ENCODE data around the gene CHGA. TPM values are rescaled to one million over a fixed set of nuclear protein-coding genes. Genes with fewer than 3 reads are reported as not detected.

The CHGA gene
- total and polyA plus RNA-seq, 4 donors, result 0.05 TPM; not detected in 3

GRCh38 chr14:92953526-92953925, 30.6 kb downstream of the CHGA start:
- 89% methylated on average over 6 of the region's 6 CpGs for WGBS
- peaks cover 6 to 51% (median 7%) of the 10 kb centered on the region in 4 donors for H3K36me3 ChIP-seq (ENCODE audit: control insufficient read depth in 4 of 4, insufficient read depth in 3 of 4, low read depth in 1 of 4, low read length in 3 of 4)
- no peak overlapping the region for H3K9ac ChIP-seq (ENCODE audit: low read depth in 1 of 2, low read length in 2 of 2)
- H3K9me3 ChIP-seq (ENCODE audit: control insufficient read depth in 4 of 4, low read length in 3 of 4), result no peaks in the 10 kb centered on the region
- no peak for TF ChIP-seq JUND (IDR thresholded peaks at IDR 0.05)
- no peak for TF ChIP-seq GABPA (IDR thresholded peaks at IDR 0.05 in 1 of 2, conservative IDR thresholded peaks at IDR 0.05 in 1 of 2)
- TF ChIP-seq HNF4G (IDR thresholded peaks at IDR 0.05), result no peak
- TF ChIP-seq NR2F2 (IDR thresholded peaks at IDR 0.05), result no peak
- no peak for TF ChIP-seq HNF4A (conservative IDR thresholded peaks at IDR 0.05)
- TF ChIP-seq FOXA2 (IDR thresholded peaks at IDR 0.05), result no peak
- TF ChIP-seq TAF1 (conservative IDR thresholded peaks at IDR 0.05), result no peak
- no peak for TF ChIP-seq SP1 (IDR thresholded peaks at IDR 0.05)
- H3K4me3 ChIP-seq (ENCODE audit: low read depth in 1 of 3, low read length in 3 of 3), result no peak overlapping the region
- no peaks in the 10 kb centered on the region for H3K27me3 ChIP-seq (ENCODE audit: control insufficient read depth in 4 of 4, insufficient read depth in 4 of 4, low read length in 3 of 4)
- no peaks in the 10 kb centered on the region for H3K4me1 ChIP-seq (ENCODE audit: control insufficient read depth in 4 of 4, insufficient read depth in 4 of 4, low read length in 3 of 4)
- no peak for DNase-seq (ENCODE audit: low spot score)
- no peak overlapping the region for H3K27ac ChIP-seq (ENCODE audit: low read depth in 1 of 2, low read length in 2 of 2)

- Histone ChIP-seq H3K9ac (ENCODE audit: low read depth in 1 of 2, low read length in 2 of 2) (no peak overlapping the region), H3K27ac (ENCODE audit: low read depth in 1 of 2, low read length in 2 of 2) (no peak overlapping the region), H3K4me3 (ENCODE audit: low read depth in 1 of 3, low read length in 3 of 3) (no peak overlapping the region), H3K36me3 (ENCODE audit: control insufficient read depth in 4 of 4, insufficient read depth in 3 of 4, low read depth in 1 of 4, low read length in 3 of 4) (peaks cover 3 to 56% (median 6%) of the 10 kb centered on the region in 4 donors), H3K9me3 (ENCODE audit: control insufficient read depth in 4 of 4, low read length in 3 of 4) (no peaks in the 10 kb centered on the region), H3K27me3 (ENCODE audit: control insufficient read depth in 4 of 4, insufficient read depth in 4 of 4, low read length in 3 of 4) (no peaks in the 10 kb centered on the region), H3K4me1 (ENCODE audit: control insufficient read depth in 4 of 4, insufficient read depth in 4 of 4, low read length in 3 of 4) (no peaks in the 10 kb centered on the region)
- no peak for DNase-seq (ENCODE audit: low spot score)
- 91% methylated on average over 5 of the region's 5 CpGs for WGBS
- TF ChIP-seq REST (IDR thresholded peaks at IDR 0.05) (no peak), EGR1 (IDR thresholded peaks at IDR 0.05; ENCODE audit: low read depth in 2 of 2) (no peak), RXRA (IDR thresholded peaks at IDR 0.05) (no peak), TAF1 (conservative IDR thresholded peaks at IDR 0.05) (no peak), RAD21 (IDR thresholded peaks at IDR 0.05) (no peak), NR2F2 (IDR thresholded peaks at IDR 0.05) (no peak), HNF4A (conservative IDR thresholded peaks at IDR 0.05) (no peak), SP1 (IDR thresholded peaks at IDR 0.05) (no peak), GABPA (IDR thresholded peaks at IDR 0.05 in 1 of 2, conservative IDR thresholded peaks at IDR 0.05 in 1 of 2) (no peak), YY1 (IDR thresholded peaks at IDR 0.05) (no peak)
- TF ChIP-seq, protein P1, sequence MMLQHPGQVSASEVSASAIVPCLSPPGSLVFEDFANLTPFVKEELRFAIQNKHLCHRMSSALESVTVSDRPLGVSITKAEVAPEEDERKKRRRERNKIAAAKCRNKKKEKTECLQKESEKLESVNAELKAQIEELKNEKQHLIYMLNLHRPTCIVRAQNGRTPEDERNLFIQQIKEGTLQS (IDR thresholded peaks at IDR 0.05), result no peak
- TF ChIP-seq, protein P2, sequence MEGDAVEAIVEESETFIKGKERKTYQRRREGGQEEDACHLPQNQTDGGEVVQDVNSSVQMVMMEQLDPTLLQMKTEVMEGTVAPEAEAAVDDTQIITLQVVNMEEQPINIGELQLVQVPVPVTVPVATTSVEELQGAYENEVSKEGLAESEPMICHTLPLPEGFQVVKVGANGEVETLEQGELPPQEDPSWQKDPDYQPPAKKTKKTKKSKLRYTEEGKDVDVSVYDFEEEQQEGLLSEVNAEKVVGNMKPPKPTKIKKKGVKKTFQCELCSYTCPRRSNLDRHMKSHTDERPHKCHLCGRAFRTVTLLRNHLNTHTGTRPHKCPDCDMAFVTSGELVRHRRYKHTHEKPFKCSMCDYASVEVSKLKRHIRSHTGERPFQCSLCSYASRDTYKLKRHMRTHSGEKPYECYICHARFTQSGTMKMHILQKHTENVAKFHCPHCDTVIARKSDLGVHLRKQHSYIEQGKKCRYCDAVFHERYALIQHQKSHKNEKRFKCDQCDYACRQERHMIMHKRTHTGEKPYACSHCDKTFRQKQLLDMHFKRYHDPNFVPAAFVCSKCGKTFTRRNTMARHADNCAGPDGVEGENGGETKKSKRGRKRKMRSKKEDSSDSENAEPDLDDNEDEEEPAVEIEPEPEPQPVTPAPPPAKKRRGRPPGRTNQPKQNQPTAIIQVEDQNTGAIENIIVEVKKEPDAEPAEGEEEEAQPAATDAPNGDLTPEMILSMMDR (IDR thresholded peaks at IDR 0.05; ENCODE audit: low read depth, low read length, missing input control), result no peak
- TF ChIP-seq, protein P3, sequence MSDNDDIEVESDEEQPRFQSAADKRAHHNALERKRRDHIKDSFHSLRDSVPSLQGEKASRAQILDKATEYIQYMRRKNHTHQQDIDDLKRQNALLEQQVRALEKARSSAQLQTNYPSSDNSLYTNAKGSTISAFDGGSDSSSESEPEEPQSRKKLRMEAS (IDR thresholded peaks at IDR 0.05), result no peak
These were observed 32.0 kb downstream of the CHGA start for GRCh38 chr14:92954933-92955332.

All from liver (tissue), 9 donors.